Astrocyte (in vitro differentiated cells and primary cell): ENCODE results near the gene AIM2.

Experiments
- EZH2 ChIP-seq: IDR thresholded peaks from 2 replicates; pipeline ENCODE4 v1.6.1; 2012; ENCODE audit warnings: mild to moderate bottlenecking, low read length, inconsistent platforms; ENCODE audit not compliant: insufficient read depth
- TF ChIP-seq, protein P1 (sequence below): IDR thresholded peaks from 2 replicates; pipeline ENCODE4 v1.5.1; 2011; ENCODE audit warnings: low read depth, mild to moderate bottlenecking, inconsistent platforms, low read length, moderate library complexity; ENCODE audit not compliant: insufficient read depth

DNA sequence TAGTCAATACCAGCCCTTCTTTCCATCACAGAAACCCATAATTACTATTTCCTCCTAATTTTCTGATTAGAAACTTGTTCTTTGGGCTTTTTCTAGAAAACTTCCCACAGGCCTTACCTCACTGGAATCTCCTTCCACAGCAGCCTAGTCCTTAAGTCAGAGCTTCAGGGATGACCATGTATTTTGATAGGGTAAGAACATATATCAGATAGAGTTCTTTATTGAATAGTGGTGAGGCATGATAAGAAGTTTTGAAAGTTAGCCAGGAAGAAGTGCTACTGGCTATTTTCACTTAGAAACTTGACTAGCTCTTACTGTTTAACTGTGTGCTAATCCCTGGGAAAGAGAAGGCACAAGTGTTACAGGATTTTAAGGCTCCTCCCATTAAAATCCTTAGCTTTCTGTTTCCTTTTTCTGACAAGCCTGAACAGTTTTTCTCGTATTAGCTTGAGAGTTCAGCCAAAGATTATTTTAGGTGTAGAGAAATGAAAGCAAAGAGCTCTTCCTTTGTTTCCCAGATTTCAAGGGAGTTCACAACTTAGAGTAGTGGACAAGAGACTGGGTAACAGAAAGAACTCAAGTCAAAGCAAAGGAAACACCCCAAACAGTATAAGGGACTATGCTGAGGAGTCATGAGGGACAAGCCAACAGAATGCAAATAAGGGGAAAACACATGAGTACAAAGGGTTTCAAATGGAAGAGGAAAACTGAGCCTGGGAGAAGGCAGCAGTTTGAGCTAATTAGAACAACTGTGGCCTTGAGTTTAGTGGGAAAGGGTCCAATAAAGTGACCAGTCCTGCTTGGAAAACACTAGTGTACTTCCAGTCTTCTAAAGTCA lies 37.2 kb upstream of the AIM2 start:
- TF ChIP-seq EZH2 = no peak
- TF ChIP-seq, protein P1, sequence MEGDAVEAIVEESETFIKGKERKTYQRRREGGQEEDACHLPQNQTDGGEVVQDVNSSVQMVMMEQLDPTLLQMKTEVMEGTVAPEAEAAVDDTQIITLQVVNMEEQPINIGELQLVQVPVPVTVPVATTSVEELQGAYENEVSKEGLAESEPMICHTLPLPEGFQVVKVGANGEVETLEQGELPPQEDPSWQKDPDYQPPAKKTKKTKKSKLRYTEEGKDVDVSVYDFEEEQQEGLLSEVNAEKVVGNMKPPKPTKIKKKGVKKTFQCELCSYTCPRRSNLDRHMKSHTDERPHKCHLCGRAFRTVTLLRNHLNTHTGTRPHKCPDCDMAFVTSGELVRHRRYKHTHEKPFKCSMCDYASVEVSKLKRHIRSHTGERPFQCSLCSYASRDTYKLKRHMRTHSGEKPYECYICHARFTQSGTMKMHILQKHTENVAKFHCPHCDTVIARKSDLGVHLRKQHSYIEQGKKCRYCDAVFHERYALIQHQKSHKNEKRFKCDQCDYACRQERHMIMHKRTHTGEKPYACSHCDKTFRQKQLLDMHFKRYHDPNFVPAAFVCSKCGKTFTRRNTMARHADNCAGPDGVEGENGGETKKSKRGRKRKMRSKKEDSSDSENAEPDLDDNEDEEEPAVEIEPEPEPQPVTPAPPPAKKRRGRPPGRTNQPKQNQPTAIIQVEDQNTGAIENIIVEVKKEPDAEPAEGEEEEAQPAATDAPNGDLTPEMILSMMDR = no peak
